Prostate gland (tissue), 2 donors: ENCODE results near the gene NAA15. TPM values are rescaled to one million over a fixed set of nuclear protein-coding genes. Genes with fewer than 3 reads are reported as not detected.
"Not testable (repeated sequence)": the region's sequence is repeated elsewhere in the genome, so short reads cannot be mapped to it uniquely, and the experiment has no call there.

ENCODE experiments used
- DNase-seq: peaks from one replicate; pipeline ENCODE4 v3.0.0-alpha.2; 2019; ENCODE audit warnings: low spot score
- H3K27ac ChIP-seq, 2 donors: fragments of 200-600 bp; sonication (generic); 2 replicates each; pipeline ENCODE4 v1.5.1; 2017 to 2019
- H3K27me3 ChIP-seq: fragments of 200-600 bp; sonication (generic); replicated peaks from 2 replicates; pipeline ENCODE4 v1.5.1; 2019; ENCODE audit not compliant: insufficient read depth
- H3K36me3 ChIP-seq, 2 donors: fragments of 200-600 bp; sonication (generic); 1 replicate in 1 of 2; 2 replicates in 1 of 2; pipeline versions ENCODE4 v1.5.1 to v1.8.1; 2017 to 2019
- H3K4me1 ChIP-seq: fragments of 200-600 bp; sonication (generic); replicated peaks from 2 replicates; pipeline ENCODE4 v1.5.1; 2019
- H3K4me3 ChIP-seq, 2 donors: fragments of 200-600 bp; sonication (generic); 2 replicates each; pipeline ENCODE4 v1.5.1; 2017 to 2019
- H3K9me3 ChIP-seq: fragments of 200-600 bp; sonication (generic); 2 replicates; pipeline ENCODE4 v1.5.1; 2017
- CTCF ChIP-seq, 4 experiments: fragments of 200-600 bp in 2 of 4; fragments of 450-650 bp in 2 of 4; sonication (generic) in 2 of 4; IDR thresholded peaks; 1 replicate in 3 of 4; 2 replicates in 1 of 4; pipeline ENCODE4 v1.5.1; 2016 to 2019; ENCODE audit warnings: antibody characterized with exemption in 4 of 4, mild to moderate bottlenecking in 2 of 4, moderate library complexity in 2 of 4
- POLR2A ChIP-seq: fragments of 450-650 bp; IDR thresholded peaks from one replicate; pipeline ENCODE4 v1.6.1; 2016; ENCODE audit warnings: antibody characterized with exemption, mild to moderate bottlenecking
- POLR2AphosphoS5 ChIP-seq: sonication (generic); formaldehyde crosslinking; IDR thresholded peaks from one replicate; pipeline ENCODE4 v1.6.1; 2017; ENCODE audit warnings: antibody characterized with exemption
- WGBS: methylation state at CpG from one replicate; pipeline ENCODE4 v1.1.5; 2018; 5-methylcytosine and 5-hydroxymethylcytosine counted together
- intact Hi-C: fragments of 100-400 bp; cut with DNase I; formaldehyde crosslinking; loops from one replicate; pipeline ENCODE4 v1.14.2; 2022
- total RNA-seq, 2 donors: library from RNA; depleted of rRNA; stranded (reverse); fragments of >200 nt; gene quantifications; one replicate each; pipeline ENCODE4 v1.1.0, GENCODE V29; 2016

NAA15 gene
- total RNA-seq, 2 donors from 2014 or later: 19.3 to 22.9 TPM

- WGBS: 96% methylated on average over 1 of the region's 1 CpG
- TF ChIP-seq POLR2A: no peak
- TF ChIP-seq POLR2AphosphoS5: no peak
- TF ChIP-seq CTCF (IDR thresholded peaks at IDR 0.05): no peak
- no peaks in the 10 kb centered on the region for H3K9me3 ChIP-seq
- intact Hi-C loops: no loop called here
- H3K36me3 ChIP-seq: no peaks in the 10 kb centered on the region
- no peaks in the 10 kb centered on the region for H3K4me1 ChIP-seq
- no peak for DNase-seq
- no peak overlapping the region for H3K27ac ChIP-seq
- no peak overlapping the region for H3K4me3 ChIP-seq
- no peaks in the 10 kb centered on the region for H3K27me3 ChIP-seq
Observed at GRCh38 chr4:139420652-139421051, 119.3 kb downstream of the NAA15 start.

DNA sequence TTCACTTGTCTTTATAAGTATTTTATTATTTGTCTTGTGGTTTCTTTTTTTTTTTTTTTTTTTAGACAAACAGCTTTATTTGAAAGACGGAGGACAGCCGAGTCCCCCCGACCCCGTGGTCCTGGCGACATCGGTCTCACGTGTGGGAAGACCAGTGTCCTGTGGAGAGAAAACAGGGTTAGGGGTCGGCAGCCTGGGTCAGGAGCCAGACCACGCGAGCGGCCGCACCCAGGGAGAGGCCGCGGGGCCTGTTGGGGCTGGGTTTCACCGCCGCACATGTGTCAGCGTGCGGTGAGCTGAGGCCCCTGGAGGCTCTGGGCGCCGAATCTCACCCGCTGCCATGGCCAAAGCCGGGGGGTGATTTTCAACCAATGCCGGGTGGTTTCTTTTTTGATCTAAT lies 134.8 kb downstream of the NAA15 start:
- Histone ChIP-seq H3K36me3 (no peaks in the 10 kb centered on the region), H3K9me3 (no peaks in the 10 kb centered on the region), H3K27ac (no peak overlapping the region), H3K27me3 (no peaks in the 10 kb centered on the region), H3K4me1 (no peaks in the 10 kb centered on the region), H3K4me3 (no peak overlapping the region)
- 90% methylated on average over 23 of the region's 23 CpGs for WGBS
- no peak for TF ChIP-seq CTCF (IDR thresholded peaks at IDR 0.05)
- intact Hi-C loops: no loop called here
- no peak for DNase-seq

DNA sequence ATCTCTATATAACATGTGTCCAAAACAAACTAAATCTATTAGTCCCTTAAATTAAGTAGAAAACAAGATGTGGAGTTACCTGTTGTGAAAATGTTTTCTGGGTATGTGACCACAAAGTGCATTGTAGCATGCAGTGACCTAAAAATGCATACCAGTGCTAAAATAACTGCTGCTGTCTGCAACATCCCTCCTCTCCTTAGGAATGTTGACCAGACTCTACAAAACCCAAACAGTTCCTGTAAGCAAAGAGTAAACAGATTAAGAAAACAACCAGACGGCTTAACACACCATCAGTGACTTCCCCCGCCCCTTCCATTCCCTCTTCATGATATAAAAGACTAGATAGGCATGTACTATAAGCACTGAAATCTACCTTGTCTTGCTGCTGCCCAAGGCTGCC lies 136.8 kb downstream of the NAA15 start:
- no peak overlapping the region for H3K4me3 ChIP-seq
- no peak for DNase-seq
- intact Hi-C loops: no loop called here
- no peaks in the 10 kb centered on the region for H3K4me1 ChIP-seq
- TF ChIP-seq POLR2AphosphoS5 (no peak), CTCF (IDR thresholded peaks at IDR 0.05) (no peak), POLR2A (no peak)
- H3K36me3 ChIP-seq: no peaks in the 10 kb centered on the region
- no peaks in the 10 kb centered on the region for H3K9me3 ChIP-seq
- H3K27ac ChIP-seq: no peak overlapping the region
- H3K27me3 ChIP-seq: no peaks in the 10 kb centered on the region
- 82% methylated on average over 2 of the region's 2 CpGs for WGBS

- H3K4me1 ChIP-seq: no peaks in the 10 kb centered on the region
- no peaks in the 10 kb centered on the region for H3K27me3 ChIP-seq
- intact Hi-C loops: no loop called here
- no peak overlapping the region for H3K27ac ChIP-seq
- H3K4me3 ChIP-seq: no peak overlapping the region
- TF ChIP-seq POLR2A (no peak), CTCF (IDR thresholded peaks at IDR 0.05) (no peak), POLR2AphosphoS5 (no peak)
- no peak for DNase-seq
- WGBS: over 99% methylated on average over 4 of the region's 4 CpGs
- no peaks in the 10 kb centered on the region for H3K36me3 ChIP-seq
- H3K9me3 ChIP-seq: no peaks in the 10 kb centered on the region
Observed at GRCh38 chr4:139441029-139441428, 139.7 kb downstream of the NAA15 start.

GRCh38 chr4:139443661-139444060 lies 142.4 kb downstream of the NAA15 start:
- H3K27ac ChIP-seq: no peak overlapping the region
- no peaks in the 10 kb centered on the region for H3K36me3 ChIP-seq
- no peak for TF ChIP-seq POLR2A
- TF ChIP-seq POLR2AphosphoS5: no peak
- TF ChIP-seq CTCF (IDR thresholded peaks at IDR 0.05): no peak
- H3K4me1 ChIP-seq: no peaks in the 10 kb centered on the region
- WGBS: 94% methylated on average over 7 of the region's 7 CpGs
- H3K4me3 ChIP-seq: no peak overlapping the region
- intact Hi-C loops: no loop called here
- H3K27me3 ChIP-seq: no peaks in the 10 kb centered on the region
- H3K9me3 ChIP-seq: no peaks in the 10 kb centered on the region
- DNase-seq: no peak

- H3K27ac ChIP-seq, DNase-seq, H3K27me3 ChIP-seq, H3K4me1 ChIP-seq, H3K9me3 ChIP-seq, H3K4me3 ChIP-seq, H3K36me3 ChIP-seq, intact Hi-C loops: not testable (repeated sequence)
- 98% methylated on average over 3 of the region's 3 CpGs for WGBS
Observed at GRCh38 chr4:139444881-139445280, 143.6 kb downstream of the NAA15 start.

GRCh38 chr4:139447078-139447477 lies 145.8 kb downstream of the NAA15 start:
- H3K4me1 ChIP-seq, H3K27ac ChIP-seq, intact Hi-C loops, H3K4me3 ChIP-seq, H3K9me3 ChIP-seq, DNase-seq, H3K36me3 ChIP-seq, H3K27me3 ChIP-seq: not testable (repeated sequence)
- WGBS: 97% methylated on average over 4 of the region's 4 CpGs
